ENCODE measurements around the gene DYNLT5.
"Not testable (repeated sequence)": the region's sequence is repeated elsewhere in the genome, so short reads cannot be mapped to it uniquely, and the experiment has no call there.

The DYNLT5 gene

GRCh38 chr1:66725885-66726665 is 26.2 kb upstream of the DYNLT5 start:
- no peak overlapping the region for H3K4me3 ChIP-seq (ENCODE audit: low read depth, low read length)

GRCh38 chr1:66728021-66728420 is 24.2 kb upstream of the DYNLT5 start:
- no peak overlapping the region for H3K4me3 ChIP-seq (ENCODE audit: low read depth, low read length)
- TF ChIP-seq CTCF (IDR thresholded peaks at IDR 0.05; ENCODE audit: low read depth, low read length), result no peak

More at GRCh38 chr1:66725885-66726665, 26.2 kb upstream of the DYNLT5 start:
- peak; percentile 96 for TF ChIP-seq CTCF (IDR thresholded peaks at IDR 0.05; ENCODE audit: low read depth, low read length)

GRCh38 chr1:66728716-66729115 is 23.5 kb upstream of the DYNLT5 start:
- not testable (repeated sequence) for H3K4me3 ChIP-seq (ENCODE audit: low read depth, low read length)

GRCh38 chr1:66729119-66729518 is 23.1 kb upstream of the DYNLT5 start:
- H3K4me3 ChIP-seq (ENCODE audit: low read depth, low read length), result no peak overlapping the region
- TF ChIP-seq CTCF (IDR thresholded peaks at IDR 0.05; ENCODE audit: low read depth, low read length), result no peak

- TF ChIP-seq CTCF (IDR thresholded peaks at IDR 0.05; ENCODE audit: low read depth, low read length), result no peak
- H3K4me3 ChIP-seq (ENCODE audit: low read depth, low read length), result no peak overlapping the region
These were observed 22.7 kb upstream of the DYNLT5 start for GRCh38 chr1:66729523-66729922.

GRCh38 chr1:66730462-66730861 is 21.8 kb upstream of the DYNLT5 start:
- no peak for TF ChIP-seq CTCF (IDR thresholded peaks at IDR 0.05; ENCODE audit: low read depth, low read length)

GRCh38 chr1:66731170-66731865 is 20.9 kb upstream of the DYNLT5 start:
- TF ChIP-seq CTCF (IDR thresholded peaks at IDR 0.05; ENCODE audit: low read depth, low read length), result no peak
- no peak overlapping the region for H3K4me3 ChIP-seq (ENCODE audit: low read depth, low read length)

More at GRCh38 chr1:66730462-66730861, 21.8 kb upstream of the DYNLT5 start:
- no peak overlapping the region for H3K4me3 ChIP-seq (ENCODE audit: low read depth, low read length)
